GM12878 (cell line): ENCODE data around the gene GARS1. TPM values are rescaled to one million over a fixed set of nuclear protein-coding genes. Genes with fewer than 3 reads are reported as not detected.

Source experiments
- CEBPB ChIP-seq, 2 experiments: fragments of 150-350 bp in 1 of 2; IDR thresholded peaks; 2 replicates each; pipeline ENCODE4 v1.6.1; 2012 to 2014; ENCODE audit warnings: low read depth in 2 of 2, low read length in 2 of 2, borderline replicate concordance in 1 of 2, inconsistent platforms in 1 of 2
- E2F8 ChIP-seq: fragments of 450-650 bp; IDR thresholded peaks from 2 replicates; pipeline ENCODE4 v1.6.1; 2018; ENCODE audit warnings: mild to moderate bottlenecking, low read depth, moderate library complexity; ENCODE audit not compliant: partially characterized antibody
- HCFC1 ChIP-seq: fragments of 150-350 bp; IDR thresholded peaks from 2 replicates; pipeline ENCODE4 v1.6.1; 2014; ENCODE audit warnings: low read length
- IKZF2 ChIP-seq, 2 experiments: fragments of 450-650 bp; IDR thresholded peaks; 2 replicates each; pipeline ENCODE4 v1.6.1; 2017; ENCODE audit warnings: mild to moderate bottlenecking in 2 of 2, moderate library complexity in 2 of 2
- IRF3 ChIP-seq: fragments of 450-650 bp; IDR thresholded peaks from 2 replicates; pipeline ENCODE4 v1.6.1; 2014; ENCODE audit warnings: mild to moderate bottlenecking
- MXI1 ChIP-seq: fragments of 150-350 bp; IDR thresholded peaks from 2 replicates; pipeline ENCODE4 v1.6.1; 2011; ENCODE audit warnings: low read depth, mild to moderate bottlenecking, inconsistent platforms, low read length, improper control_type of control experiment
- NKRF ChIP-seq: fragments of 450-650 bp; conservative IDR thresholded peaks from 2 replicates; pipeline ENCODE4 v1.6.1; 2017; ENCODE audit warnings: mild to moderate bottlenecking, moderate library complexity
- ZBTB4 ChIP-seq: fragments of 450-650 bp; formaldehyde crosslinking; IDR thresholded peaks from 2 replicates; pipeline ENCODE4 v1.4.0; 2022; ENCODE audit warnings: mild to moderate bottlenecking, moderate library complexity
- ZNF592 ChIP-seq: fragments of 450-650 bp; IDR thresholded peaks from 2 replicates; pipeline ENCODE4 v1.6.1; 2017; ENCODE audit warnings: mild to moderate bottlenecking, moderate library complexity
- polyA plus RNA-seq, 11 experiments: library from polyadenylated mRNA; depleted of rRNA in 4 of 11; unstranded in 6 of 11; stranded (reverse) in 5 of 11; fragments of >200 nt; fragmentation: Nextera tagmentation in 4 of 11; fragmentation: Illumina TruSeq in 1 of 11; extraction: Ambion mirVana in 4 of 11; extraction: Trizol in 1 of 11; gene quantifications; 1 replicate in 1 of 11; 2 replicates in 10 of 11; pipeline versions ENCODE4 v1.2.1 to v1.2.3, GENCODE V29; 2011 to 2016; ENCODE audit warnings: inconsistent platforms in 2 of 11, missing spikeins in 2 of 11, low read depth in 1 of 11
- total RNA-seq, 4 experiments: library from RNA; depleted of rRNA in 3 of 4; stranded (reverse); fragments of >200 nt in 3 of 4; fragmentation: Illumina TruSeq in 1 of 4; extraction: Trizol in 1 of 4; gene quantifications; 2 replicates each; pipeline versions ENCODE4 v1.2.1 to v1.2.3, GENCODE V29; 2013 to 2021

The GARS1 gene
- total and polyA plus RNA-seq, 10 of the 15 experiments (the other 5 are each of a cell fraction or from before 2014, with no cell fraction given): 120 to 361 (median 187) TPM

- TF ChIP-seq NKRF (peak; percentile 81), IRF3 (no peak), IKZF2 (IDR thresholded peaks at IDR 0.05) (peak in 1 of 2 experiments; percentile 15; a peak in 2 of 4 replicates), ZNF592 (no peak), CEBPB (IDR thresholded peaks at IDR 0.05; ENCODE audit: borderline replicate concordance in 1 of 2, low read depth in 2 of 2, low read length in 2 of 2) (peak in 1 of 2 experiments; percentile 88; a peak in 2 of 4 replicates), ZBTB4 (CRISPR knock-in tag) (no peak), HCFC1 (peak; percentile 85), E2F8 (peak; percentile 69), MXI1 (peak; percentile 95)
Measured at GRCh38 chr7:30594540-30595435, at the start of gene GARS1 (continued).
